NB4 (cell line): ENCODE data around the gene NRXN3.

ENCODE experiments used
- POLR2A ChIP-seq: IDR thresholded peaks from 2 replicates; pipeline ENCODE4 v1.6.1; 2011; ENCODE audit warnings: mild to moderate bottlenecking; ENCODE audit not compliant: insufficient read length; ENCODE audit errors: extremely low read depth
- TF ChIP-seq, protein P1 (sequence below): IDR thresholded peaks from one replicate; pipeline ENCODE4 v1.5.1; 2012; ENCODE audit warnings: low read depth, low read length
- TF ChIP-seq, protein P2 (sequence below): IDR thresholded peaks from 2 replicates; pipeline ENCODE4 v1.6.1; 2011; ENCODE audit warnings: low read depth, low read length

DNA sequence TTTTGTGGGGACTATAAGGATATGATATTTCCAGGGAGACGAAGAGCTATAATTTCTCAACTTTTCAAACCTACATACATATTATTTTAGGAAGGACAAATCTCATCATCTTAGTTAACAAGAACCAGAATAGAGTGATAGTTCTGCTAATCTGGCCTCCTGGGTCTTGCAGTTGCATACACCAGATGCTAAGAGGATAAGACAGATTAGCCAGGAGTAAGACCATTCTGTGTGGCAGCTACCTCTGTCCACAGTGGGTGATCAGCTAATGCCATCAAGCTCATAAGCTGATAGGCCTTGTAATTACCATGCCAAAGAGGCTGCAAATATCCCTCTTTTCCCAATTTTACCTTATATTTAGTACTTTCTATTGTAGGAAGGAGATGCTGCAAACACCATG, 776.8 kb downstream of the NRXN3 start:
- TF ChIP-seq, protein P1, sequence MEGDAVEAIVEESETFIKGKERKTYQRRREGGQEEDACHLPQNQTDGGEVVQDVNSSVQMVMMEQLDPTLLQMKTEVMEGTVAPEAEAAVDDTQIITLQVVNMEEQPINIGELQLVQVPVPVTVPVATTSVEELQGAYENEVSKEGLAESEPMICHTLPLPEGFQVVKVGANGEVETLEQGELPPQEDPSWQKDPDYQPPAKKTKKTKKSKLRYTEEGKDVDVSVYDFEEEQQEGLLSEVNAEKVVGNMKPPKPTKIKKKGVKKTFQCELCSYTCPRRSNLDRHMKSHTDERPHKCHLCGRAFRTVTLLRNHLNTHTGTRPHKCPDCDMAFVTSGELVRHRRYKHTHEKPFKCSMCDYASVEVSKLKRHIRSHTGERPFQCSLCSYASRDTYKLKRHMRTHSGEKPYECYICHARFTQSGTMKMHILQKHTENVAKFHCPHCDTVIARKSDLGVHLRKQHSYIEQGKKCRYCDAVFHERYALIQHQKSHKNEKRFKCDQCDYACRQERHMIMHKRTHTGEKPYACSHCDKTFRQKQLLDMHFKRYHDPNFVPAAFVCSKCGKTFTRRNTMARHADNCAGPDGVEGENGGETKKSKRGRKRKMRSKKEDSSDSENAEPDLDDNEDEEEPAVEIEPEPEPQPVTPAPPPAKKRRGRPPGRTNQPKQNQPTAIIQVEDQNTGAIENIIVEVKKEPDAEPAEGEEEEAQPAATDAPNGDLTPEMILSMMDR, result no peak
- no peak for TF ChIP-seq POLR2A
- TF ChIP-seq, protein P2, sequence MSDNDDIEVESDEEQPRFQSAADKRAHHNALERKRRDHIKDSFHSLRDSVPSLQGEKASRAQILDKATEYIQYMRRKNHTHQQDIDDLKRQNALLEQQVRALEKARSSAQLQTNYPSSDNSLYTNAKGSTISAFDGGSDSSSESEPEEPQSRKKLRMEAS, result no peak
